Hematopoietic multipotent progenitor cell treated with erythropoietin and hydrocortisone succinate and interleukin-3 and kit ligand, for 17 days (in vitro differentiated cells): ENCODE measurements around the gene CREB3.

Source experiments
- DNase-seq: peaks from one replicate; pipeline ENCODE4 v3.0.0-alpha.2; 2015; ENCODE audit warnings: low spot score

CREB3 gene

DNA sequence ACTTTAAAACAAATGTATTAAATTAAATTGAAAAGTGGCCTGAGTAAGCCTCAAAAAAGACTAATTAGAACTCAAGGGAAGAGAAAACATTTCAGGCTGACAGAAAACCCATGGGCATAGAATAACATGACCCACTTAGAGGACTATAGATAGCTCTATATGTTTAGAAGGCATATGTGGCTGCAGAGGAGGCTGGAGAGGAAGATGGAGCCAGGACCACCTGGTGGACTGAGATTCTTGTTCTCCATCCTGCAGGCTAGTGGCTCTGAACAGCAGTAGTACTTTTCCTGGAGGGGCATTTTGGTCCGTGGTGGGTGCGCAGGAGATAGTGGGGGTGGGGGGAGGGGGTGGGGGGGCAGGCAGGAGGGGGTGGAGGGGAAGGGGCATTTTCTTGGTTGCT, 48.6 kb downstream of the CREB3 start:
- DNase-seq = no peak

DNA sequence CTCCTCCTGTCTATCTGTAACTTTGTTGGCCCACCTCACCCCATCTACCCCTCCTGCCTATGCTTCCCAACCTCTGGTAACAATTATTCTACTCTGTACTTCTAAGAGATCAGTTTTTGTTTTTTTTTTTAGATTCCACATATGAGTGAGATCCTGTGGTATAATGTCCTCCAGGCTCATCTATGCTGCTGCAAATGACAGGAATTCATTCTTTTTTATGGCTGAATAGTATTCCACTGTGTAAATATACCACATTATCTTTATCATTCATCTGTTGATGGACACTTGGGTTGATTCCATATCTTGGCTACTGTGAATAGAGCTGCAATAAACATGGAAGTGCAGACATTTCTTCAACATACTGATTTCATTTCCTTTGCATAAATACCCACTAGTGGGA, 51.0 kb downstream of the CREB3 start:
- no peak for DNase-seq
